Posterior cingulate gyrus (tissue), 11 donors: ENCODE results near the gene TCERG1L.

Source experiments
- DNase-seq, 10 donors: peaks; one replicate each; pipeline versions ENCODE4 v3.0.0 to v3.0.0-alpha.2; 2020 to 2021; ENCODE audit warnings: mixed read lengths in 3 of 10
- intact Hi-C: fragments of 100-400 bp; cut with DNase I; formaldehyde crosslinking; loops from one replicate; pipeline ENCODE4 v1.15.1; 2023

TCERG1L gene

DNA sequence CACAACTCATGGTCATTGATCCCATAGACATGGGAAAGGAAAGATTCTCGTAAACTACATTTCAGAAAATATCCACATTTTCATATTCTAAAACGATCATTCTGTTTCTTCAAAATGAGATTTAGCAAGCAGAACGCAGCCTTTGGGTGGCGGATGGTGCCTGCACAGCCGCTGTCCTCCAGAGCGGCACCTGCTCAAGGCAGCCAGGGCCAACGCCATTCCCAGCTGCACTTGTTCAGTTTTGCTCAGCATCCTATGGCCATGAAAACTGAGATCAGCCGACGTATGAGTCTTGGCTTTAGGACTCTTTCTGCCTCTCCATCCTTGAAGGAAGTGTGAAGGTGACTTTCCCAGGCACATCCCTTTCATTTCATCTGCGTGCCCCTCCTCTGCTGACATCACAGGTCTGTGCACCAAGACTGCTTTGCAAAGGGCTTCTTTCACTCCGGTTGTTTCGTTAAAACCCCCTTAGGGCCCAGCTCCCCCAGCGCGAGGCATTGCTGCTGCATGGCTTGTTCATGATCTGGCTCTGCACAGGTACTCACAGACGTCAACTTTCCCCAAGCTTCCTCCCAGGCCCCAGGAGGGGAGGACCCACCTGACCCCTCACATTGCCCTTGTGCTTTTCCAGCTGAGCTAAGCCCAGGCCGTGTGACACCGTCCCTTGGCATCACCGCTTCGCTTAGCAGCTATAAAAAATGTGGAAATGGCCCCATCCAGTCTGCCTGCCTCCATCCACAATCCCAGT, 37.2 kb downstream of the TCERG1L start:
- DNase-seq, result peak in 1 of 10 donors; percentile 62
- intact Hi-C loops, result no loop called here

- intact Hi-C loops, result no loop called here
- peak in 2 of 10 donors; percentile 70 to 76 for DNase-seq
These were observed 38.0 kb downstream of the TCERG1L start for GRCh38 chr10:131273476-131273875.

- DNase-seq, result peak in 2 of 10 donors; percentile 49 to 75
- intact Hi-C loops, result no loop called here
These were observed 38.5 kb downstream of the TCERG1L start for GRCh38 chr10:131272897-131273451.

DNA sequence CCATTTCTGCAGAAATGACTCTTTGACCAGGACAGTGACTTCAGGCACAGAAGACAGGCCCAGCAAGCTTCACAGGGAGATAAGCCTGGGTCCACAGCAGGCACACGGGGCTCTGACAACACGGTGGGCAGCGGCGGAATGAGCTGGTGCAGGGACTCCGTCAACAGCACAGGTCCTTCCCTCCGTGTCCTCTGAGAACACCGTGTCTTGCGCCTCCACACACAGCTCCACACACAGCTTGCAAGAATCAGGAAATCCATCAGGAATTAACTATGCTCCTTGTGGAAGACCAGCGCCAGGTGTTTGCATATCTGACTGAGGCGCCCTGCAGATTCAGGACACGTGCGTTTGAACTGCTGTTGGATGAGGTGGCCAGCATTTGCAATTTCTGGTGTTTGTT, 39.6 kb downstream of the TCERG1L start:
- peak in 2 of 10 donors; percentile 40 to 69 for DNase-seq
- intact Hi-C loops, result no loop called here

- peak in 8 of 10 donors; percentile 62 to 94 (median 75) for DNase-seq
- intact Hi-C loops, result no loop called here
These were observed 40.2 kb downstream of the TCERG1L start for GRCh38 chr10:131271195-131271880.

GRCh38 chr10:131270461-131271190, 40.9 kb downstream of the TCERG1L start:
- peak in 1 of 10 donors; percentile 39 for DNase-seq
- intact Hi-C loops, result no loop called here

DNA sequence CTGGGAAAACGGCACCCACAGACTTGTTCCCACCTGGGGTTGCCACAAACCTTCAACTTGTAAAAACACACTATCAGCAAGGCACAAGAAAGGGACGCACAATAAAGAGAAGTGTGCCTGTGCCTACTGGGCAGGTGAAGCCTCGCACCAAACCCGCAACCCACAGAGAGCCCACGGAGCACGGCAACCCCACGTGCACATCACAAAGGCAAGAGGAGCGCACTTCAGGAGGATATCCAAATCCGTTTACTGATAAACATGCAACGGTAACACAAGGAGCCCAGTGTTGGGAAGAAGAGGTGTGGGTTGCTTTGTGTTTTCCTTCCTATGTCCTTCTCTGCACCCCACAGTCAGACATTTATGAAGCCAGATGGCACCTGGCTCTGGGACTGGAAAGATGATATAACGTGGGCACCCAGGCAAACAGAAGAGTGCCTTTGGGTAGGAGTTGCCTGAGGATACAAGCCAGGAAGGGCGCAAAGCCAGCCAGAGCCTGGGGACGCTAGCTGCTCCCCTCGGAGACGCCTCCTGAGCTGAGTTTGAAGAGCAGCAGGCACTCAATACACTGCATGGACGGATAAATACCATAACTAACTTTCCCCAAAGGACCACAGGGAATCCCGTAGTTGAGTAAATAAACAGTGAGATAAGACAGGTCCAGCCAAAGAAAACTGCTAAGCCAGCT, 41.6 kb downstream of the TCERG1L start:
- peak in 8 of 10 donors; percentile 41 to 93 (median 60) for DNase-seq
- intact Hi-C loops, result no loop called here

DNA sequence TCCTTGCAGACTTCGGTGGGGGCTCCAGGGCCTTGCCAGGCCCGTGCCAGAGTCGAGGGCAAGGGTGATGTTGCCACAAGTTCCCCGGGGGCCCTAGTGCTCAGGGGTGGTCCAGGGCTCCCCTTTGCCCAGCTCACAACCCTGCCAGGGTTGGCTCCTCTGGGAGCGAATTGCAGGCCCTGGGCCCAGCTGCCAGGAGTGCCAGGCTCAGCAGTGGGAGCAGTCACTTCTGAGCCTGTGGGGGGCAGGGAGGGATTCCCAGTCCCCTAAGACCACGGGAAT, 43.8 kb downstream of the TCERG1L start:
- peak in 1 of 10 donors; percentile 22 for DNase-seq
- intact Hi-C loops, result no loop called here

GRCh38 chr10:131266936-131267813, 44.3 kb downstream of the TCERG1L start:
- peak in 2 of 10 donors; percentile 59 to 73 for DNase-seq
- intact Hi-C loops, result no loop called here

GRCh38 chr10:131264110-131264788, 47.3 kb downstream of the TCERG1L start:
- intact Hi-C loops, result no loop called here
- peak in 3 of 10 donors; percentile 51 to 81 (median 54) for DNase-seq

- intact Hi-C loops, result no loop called here
- peak in 3 of 10 donors; percentile 39 to 77 (median 49) for DNase-seq
These were observed 49.5 kb downstream of the TCERG1L start for GRCh38 chr10:131261890-131262475.

DNA sequence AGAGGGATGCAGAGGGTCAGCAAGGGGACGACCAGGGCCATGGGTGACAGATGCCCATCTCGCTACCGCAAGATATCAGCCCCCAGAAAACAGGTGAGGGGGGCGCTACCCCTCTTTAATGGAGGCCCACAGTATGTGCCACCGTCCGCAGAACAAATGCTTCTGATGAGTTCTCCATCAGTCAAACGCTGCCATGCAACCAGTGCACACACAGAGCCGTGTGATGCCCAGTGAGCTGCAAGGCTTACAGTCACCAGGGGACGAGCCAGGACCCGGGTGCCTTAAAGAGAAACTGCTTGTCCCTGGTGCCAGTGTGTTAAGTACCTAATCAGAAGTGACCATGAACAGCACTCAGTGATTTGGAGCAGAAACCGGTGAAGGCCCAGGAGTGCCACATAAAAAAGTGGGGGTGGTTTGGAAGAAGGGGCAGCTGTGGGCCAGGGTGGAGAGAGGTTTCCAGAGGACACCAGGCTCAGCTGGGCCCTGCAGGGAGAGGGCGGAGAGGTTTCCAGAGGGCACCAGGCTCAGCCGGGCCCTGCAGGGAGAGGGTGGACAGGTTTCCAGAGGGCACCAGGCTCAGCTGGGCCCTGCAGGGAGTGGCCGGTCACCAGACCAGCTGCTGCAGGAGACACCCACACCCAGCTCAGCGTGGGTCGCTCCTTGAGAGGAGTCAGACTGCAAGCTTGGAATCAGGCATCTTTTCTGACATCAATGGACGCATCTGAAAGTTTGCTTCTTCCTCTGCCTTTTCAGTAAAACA, 50.9 kb downstream of the TCERG1L start:
- DNase-seq, result peak in 3 of 10 donors; percentile 17 to 63 (median 47)
- intact Hi-C loops, result no loop called here

DNA sequence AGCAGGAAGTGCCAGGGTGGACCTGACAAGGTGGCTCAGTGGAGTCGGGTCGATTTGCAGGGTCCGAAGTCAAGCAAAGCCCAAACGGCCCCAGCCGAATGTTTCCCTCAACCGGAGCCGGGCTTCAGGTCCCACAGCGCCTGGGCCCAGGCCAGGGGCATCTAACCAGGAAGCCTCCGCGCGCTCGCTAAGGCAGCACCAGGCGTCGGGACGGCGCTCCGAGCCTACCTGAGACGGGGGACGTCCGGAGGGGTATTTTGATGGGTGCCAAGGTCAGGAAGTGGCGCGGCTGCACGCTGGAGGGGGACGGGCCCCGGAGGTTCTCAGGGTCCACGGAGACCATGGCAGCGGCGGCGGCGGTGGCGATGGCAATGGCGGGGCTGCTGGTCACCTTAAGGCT, 51.5 kb downstream of the TCERG1L start:
- peak in 3 of 10 donors; percentile 64 to 79 (median 79) for DNase-seq

GRCh38 chr10:131259535-131259934, 52.0 kb downstream of the TCERG1L start:
- intact Hi-C loops, result no loop called here
- peak in 2 of 10 donors; percentile 32 to 50 for DNase-seq

More for the DNA sequence above, 51.5 kb downstream of the TCERG1L start:
- intact Hi-C loops, result no loop called here

GRCh38 chr10:131258256-131258655, 53.3 kb downstream of the TCERG1L start:
- intact Hi-C loops, result no loop called here
- DNase-seq, result peak in 2 of 10 donors; percentile 45 to 63

- DNase-seq, result peak in 2 of 10 donors; percentile 51 to 72
These were observed 54.5 kb downstream of the TCERG1L start for GRCh38 chr10:131257027-131257426.

DNA sequence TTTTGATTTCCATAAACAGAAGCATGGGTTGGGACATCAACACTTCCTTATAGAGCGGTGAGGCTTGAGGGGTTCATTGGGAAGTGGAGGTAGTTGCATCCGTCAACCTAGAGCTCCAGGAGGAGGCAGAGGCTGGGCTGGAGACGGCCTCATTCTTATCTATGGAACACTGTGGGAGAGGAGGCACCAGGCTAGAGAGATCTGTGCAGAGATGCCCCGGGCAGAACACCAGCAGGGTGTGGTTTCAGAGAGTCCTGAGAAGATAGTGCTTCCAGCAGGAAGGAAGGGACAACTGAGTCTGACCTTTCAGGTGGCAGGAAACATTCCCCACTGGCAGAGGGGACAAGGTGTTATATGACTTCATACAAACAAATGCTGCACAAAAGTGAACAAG, 56.7 kb downstream of the TCERG1L start:
- intact Hi-C loops, result no loop called here
- peak in 1 of 10 donors; percentile 51 for DNase-seq

More at GRCh38 chr10:131257027-131257426, 54.5 kb downstream of the TCERG1L start:
- intact Hi-C loops, result no loop called here
